NCI-H2227 (cell line): ENCODE data around the gene RPLP2.

ENCODE experiments used
- DNase-seq: peaks from one replicate; lab custom pipeline; 2025; ENCODE audit not compliant: unreplicated experiment; lab: John Stamatoyannopoulos, UW

The RPLP2 gene

DNA sequence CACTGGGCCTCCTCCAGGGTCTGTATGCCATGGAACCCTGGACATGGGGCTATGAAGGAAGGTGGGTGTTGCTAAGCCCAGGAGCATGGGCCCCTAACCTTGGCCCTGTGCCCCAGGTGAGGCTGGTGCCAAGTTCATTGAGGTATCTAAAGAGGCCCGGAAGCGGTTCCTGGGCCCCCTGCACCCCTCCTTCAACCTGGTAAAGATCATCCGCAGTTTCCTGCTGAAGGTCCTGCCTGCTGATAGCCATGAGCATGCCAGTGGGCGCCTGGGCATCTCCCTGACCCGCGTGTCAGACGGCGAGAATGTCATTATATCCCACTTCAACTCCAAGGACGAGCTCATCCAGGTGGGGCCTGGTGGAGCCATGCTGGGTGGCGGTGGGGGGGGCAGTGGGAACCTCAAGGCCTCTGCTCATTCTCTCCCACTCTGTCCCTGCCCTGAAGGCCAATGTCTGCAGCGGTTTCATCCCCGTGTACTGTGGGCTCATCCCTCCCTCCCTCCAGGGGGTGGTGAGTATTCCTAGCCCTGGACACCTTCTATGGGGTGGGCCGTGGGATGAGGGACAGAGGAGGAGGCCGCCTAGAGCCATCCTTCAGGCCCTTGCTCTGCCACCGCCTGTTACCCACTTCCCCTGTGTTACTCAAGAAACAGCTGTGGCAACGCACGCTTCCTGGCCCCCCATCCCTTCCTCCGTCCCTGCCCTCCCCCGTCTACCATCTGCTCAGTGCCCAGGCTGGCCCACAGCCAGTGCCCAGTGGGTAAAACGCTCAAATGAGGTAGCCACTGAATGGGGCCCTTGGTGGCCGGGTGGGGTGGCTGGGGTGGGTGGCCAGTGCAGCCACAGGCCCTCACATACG, 12.0 kb downstream of the RPLP2 start:
- DNase-seq: no peak

- no peak for DNase-seq
Measured at GRCh38 chr11:823441-824291, 13.9 kb downstream of the RPLP2 start.

GRCh38 chr11:824292-824880, 14.6 kb downstream of the RPLP2 start:
- DNase-seq: no peak

DNA sequence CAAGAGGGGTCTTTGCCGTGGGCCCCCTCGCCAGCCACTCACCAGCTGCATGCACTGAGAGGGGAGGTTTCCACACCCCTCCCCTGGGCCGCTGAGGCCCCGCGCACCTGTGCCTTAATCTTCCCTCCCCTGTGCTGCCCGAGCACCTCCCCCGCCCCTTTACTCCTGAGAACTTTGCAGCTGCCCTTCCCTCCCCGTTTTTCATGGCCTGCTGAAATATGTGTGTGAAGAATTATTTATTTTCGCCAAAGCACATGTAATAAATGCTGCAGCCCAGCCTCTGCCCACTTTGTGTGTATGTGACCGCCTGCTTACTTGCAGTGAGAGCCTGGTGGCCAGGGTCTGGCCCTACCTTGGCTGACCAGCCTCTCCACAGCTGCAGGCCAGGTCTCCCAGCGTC, 15.2 kb downstream of the RPLP2 start:
- DNase-seq: no peak

DNA sequence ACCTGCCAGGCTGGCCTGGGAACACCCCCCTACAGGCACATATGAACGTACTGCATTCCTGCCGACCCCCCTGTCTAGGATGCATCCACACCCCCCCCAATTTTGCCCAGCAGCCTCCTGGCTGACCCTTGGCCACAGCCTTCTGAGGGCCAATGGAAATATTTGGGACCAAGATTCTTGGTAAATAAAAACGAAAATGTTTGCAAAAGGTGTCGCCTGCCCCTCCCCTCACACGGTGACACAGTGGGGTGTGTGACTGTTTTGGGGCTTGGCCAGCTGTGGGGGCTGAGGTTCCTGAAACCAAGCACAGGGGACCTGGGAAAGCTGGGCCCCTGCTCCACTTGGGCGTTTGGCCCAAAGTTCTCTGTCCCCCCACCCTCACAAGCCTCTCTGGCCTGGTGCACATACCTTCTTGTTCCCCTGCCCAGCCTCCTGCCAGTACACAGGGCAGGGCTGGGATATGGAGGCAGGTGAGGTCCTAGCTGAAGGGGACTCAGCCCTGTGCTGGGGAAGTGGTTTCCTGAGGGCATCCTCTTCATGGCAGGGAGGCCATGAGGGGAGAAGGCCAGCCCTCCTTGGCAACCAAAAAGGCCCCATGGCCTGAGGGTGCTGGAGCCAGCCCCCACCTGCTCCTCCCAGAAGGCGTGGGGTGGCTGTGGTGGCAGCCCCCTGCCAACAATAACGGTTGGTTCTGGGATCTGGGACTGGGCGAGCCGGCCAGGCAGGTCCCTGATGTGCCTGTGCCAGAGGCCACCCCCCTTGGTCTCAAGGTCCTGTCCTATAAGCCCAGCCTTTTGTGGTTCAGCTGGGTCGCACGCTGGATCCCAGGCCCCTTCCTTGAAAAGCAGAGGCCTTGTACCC, 15.8 kb downstream of the RPLP2 start:
- DNase-seq: no peak

DNA sequence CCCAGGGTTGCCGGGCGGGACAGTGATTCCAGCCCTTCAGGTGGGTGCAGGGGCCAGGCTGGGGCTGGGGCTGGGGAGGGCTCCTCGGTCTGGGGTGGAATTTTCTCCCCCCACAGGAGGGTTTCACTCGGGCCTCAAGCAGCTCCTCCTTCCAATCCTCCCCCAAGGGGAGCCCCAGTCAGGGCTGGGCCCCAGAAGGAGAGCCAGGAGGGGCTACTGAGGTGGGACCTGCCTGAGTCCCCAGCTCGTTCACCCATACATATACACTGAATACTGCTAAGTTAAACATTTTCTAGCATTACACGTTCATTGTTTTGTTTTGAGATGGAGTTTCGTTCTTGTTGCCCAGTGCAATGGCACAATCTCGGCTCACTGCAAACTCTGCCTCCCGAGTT, 16.5 kb downstream of the RPLP2 start:
- DNase-seq: no peak

DNA sequence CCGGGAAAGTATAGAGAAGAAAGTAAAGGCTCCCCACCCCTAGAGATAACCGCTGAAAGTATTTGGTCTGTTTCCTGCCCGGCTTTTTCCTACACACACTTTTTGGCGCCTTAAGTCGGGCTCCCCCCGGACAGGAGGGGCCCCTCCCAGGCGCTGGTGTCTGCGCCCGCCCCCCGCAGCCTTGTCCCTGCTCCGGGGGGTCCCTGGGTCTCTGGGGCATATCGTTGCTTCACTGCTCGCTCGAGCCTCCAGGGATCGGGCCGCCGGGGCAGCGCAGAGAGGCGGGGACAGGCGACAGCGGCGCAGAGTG, 17.0 kb downstream of the RPLP2 start:
- no peak for DNase-seq

- DNase-seq: no peak
Measured at GRCh38 chr11:827146-827896, 17.6 kb downstream of the RPLP2 start.

DNA sequence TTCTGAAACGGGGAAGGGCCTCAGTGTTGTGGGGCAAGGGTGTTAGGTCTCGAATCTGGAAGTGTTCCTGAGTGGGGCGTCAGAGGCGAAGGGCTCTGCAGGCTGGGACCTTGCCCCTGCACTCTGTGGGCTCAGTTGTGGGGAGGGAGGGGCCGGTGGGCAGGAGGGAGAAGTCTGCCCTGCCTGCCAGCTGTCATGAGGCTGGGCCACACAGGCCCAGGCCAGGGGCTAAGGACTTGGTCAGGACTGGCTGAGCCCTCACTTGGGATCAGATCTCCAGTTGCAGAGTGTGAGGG, 18.1 kb downstream of the RPLP2 start, which contains the start of gene CRACR2B:
CRACR2B (plus strand) TSS at position 23 of the 296 bp plus-strand sequence. CDS start 689 bp downstream, outside the sequence.
- DNase-seq: no peak

GRCh38 chr11:828506-829175, 18.9 kb downstream of the RPLP2 start:
- DNase-seq: peak; percentile 63

DNA sequence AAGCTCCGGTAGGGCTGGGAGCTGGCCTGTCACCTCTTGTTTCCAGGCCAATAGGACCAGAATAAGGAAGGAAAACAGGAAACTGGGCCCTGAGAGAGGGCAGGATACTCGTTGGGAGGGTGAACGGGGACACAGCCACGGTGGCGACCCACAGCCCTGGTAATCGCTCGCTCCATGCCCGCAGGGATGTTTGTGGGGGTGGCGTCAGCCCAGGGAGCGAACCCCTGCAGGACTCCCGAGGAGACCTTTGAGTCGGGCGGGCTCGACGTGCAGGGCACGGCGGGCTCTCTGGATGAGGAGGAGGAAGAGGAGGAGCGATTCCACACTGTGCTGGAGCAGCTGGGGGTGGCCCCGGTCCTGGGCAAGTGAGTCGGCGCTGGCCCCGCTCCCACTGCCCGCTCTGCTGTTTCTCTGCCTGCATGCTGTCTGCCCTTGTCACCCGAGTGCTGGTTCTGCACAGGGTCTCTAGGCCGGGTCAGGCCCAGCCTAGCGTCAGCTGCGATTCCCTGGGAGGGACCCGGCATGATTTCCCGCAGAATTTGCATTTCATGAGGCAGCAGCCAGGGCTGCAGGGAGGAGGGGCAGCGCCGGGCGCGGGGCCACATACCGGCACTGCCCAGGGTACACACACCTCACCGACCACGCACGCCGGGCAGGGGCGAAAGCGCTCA, 19.5 kb downstream of the RPLP2 start:
- no peak for DNase-seq

GRCh38 chr11:829847-830294, 20.1 kb downstream of the RPLP2 start:
- DNase-seq: no peak

GRCh38 chr11:830295-831117, 20.7 kb downstream of the RPLP2 start:
- peak; percentile 95 for DNase-seq

GRCh38 chr11:831118-831864, 21.5 kb downstream of the RPLP2 start:
- DNase-seq: no peak

DNA sequence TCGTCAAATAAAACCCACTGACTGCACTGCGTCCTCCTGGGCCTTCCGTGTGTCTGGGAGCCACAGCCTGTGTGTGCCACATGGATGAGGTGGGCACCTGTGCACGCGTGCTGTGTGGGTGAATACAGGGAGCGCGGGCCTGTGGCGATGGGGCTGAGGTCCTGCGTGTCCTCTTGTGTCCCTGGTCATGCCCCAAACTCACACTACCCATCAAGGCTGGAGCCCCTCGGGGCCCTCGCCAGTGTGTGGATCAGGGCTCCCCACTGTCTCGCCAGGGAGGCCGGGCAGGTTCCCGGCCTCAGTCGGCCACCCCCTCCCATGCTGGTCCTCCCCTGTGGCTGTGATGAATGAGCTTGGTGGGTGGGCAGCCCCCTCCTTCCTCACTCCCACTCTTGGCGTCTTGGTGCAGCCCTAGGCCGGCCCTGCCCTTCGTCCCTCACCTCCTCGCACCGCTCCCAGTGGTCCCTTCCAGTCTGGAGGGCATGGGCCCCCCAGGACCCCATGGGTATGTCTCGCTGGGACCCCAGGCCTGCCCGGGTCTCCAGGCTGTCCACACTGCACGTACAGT, 22.3 kb downstream of the RPLP2 start:
- DNase-seq: no peak

- peak; percentile 86 for DNase-seq
Measured at GRCh38 chr11:832529-833113, 22.9 kb downstream of the RPLP2 start, which contains the start of gene CD151. Gene CD151 (plus strand): TSS chr11:832952. CDS start chr11:836070, 3,118 bp downstream.
